NT2/D1 (cell line): Measurements from ENCODE around the gene CSF1R.

Experiments used
- SUZ12 ChIP-seq: IDR thresholded peaks from 2 replicates; pipeline ENCODE4 v1.6.1; 2011; ENCODE audit not compliant: insufficient read length, insufficient read depth; ENCODE audit errors: extremely low read depth
- YY1 ChIP-seq: IDR thresholded peaks from 2 replicates; pipeline ENCODE4 v1.6.1; 2011; ENCODE audit not compliant: insufficient read length, insufficient read depth
- ZNF274 ChIP-seq: IDR thresholded peaks from 2 replicates; pipeline ENCODE4 v1.6.1; 2011; ENCODE audit warnings: mild to moderate bottlenecking, low read depth, low read length

DNA sequence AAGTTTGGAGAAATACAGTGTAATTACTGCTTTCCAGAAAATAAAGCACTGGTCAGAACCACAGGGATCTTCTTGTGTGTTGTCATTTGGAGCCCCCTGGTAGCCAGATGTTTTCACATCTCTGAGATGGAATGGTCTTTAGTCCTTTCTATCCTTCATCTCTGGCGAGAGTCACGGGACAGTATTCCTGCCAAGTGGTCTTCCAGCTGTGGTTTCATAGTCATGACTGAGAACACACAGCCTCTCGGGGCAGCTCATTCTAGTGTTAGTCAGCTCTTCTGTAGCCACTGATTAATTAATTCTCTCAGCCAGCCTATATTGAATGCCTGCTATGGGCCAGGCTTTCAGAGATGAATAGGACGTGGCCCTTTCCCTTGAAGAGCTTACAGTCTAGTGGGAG is 51.7 kb downstream of the CSF1R start:
- TF ChIP-seq ZNF274 (no peak), SUZ12 (no peak), YY1 (no peak)
